Neural progenitor cell (in vitro differentiated cells): ENCODE measurements around the gene HOXD11. TPM values are rescaled to one million over a fixed set of nuclear protein-coding genes. Genes with fewer than 3 reads are reported as not detected.

Experiments
- DNase-seq: peaks from one replicate; pipeline ENCODE4 v3.0.0-alpha.2; 2016; ENCODE audit warnings: low spot score
- H2AFZ ChIP-seq: fragments of 200-600 bp; sonication (generic); replicated peaks from 2 replicates; pipeline ENCODE4 v1.6.1; 2016; ENCODE audit warnings: antibody characterized with exemption
- H3F3A ChIP-seq: fragments of 200-600 bp; sonication (generic); 2 replicates; pipeline ENCODE4 v1.6.1; 2016; ENCODE audit warnings: antibody characterized with exemption, low read depth
- H3K27ac ChIP-seq: fragments of 200-600 bp; sonication (generic); 2 replicates; pipeline ENCODE4 v1.5.1; 2016; ENCODE audit warnings: mild to moderate bottlenecking
- H3K27me3 ChIP-seq: fragments of 200-600 bp; sonication (generic); 2 replicates; pipeline ENCODE4 v1.6.1; 2016; ENCODE audit warnings: mild to moderate bottlenecking, moderate library complexity
- H3K36me3 ChIP-seq: fragments of 200-600 bp; sonication (generic); 2 replicates; pipeline ENCODE4 v1.5.1; 2016
- H3K4me1 ChIP-seq: fragments of 200-600 bp; sonication (generic); 2 replicates; pipeline ENCODE4 v1.6.1; 2016; ENCODE audit warnings: mixed run types
- H3K4me2 ChIP-seq: fragments of 200-600 bp; sonication (generic); 2 replicates; pipeline ENCODE4 v1.6.1; 2016
- H3K4me3 ChIP-seq: fragments of 200-600 bp; sonication (generic); 2 replicates; pipeline ENCODE4 v1.5.1; 2016
- H3K79me2 ChIP-seq: fragments of 200-600 bp; sonication (generic); 2 replicates; pipeline ENCODE4 v1.6.1; 2016; ENCODE audit warnings: low read depth
- H3K9ac ChIP-seq: fragments of 200-600 bp; sonication (generic); 2 replicates; pipeline ENCODE4 v1.6.1; 2016
- H3K9me3 ChIP-seq: fragments of 200-600 bp; sonication (generic); 2 replicates; pipeline ENCODE4 v1.5.1; 2016; ENCODE audit warnings: low read depth
- H4K20me1 ChIP-seq: fragments of 200-600 bp; sonication (generic); 2 replicates; pipeline ENCODE4 v1.6.1; 2016; ENCODE audit warnings: low read depth
- H3K27ac Mint-ChIP-seq: 3 replicates; pipeline ENCODE4 v1.8.0; 2021; ENCODE audit warnings: mixed read lengths
- H3K27me3 Mint-ChIP-seq: 2 replicates; pipeline ENCODE4 v1.8.0; 2022; ENCODE audit warnings: low read depth, mild to moderate bottlenecking, inconsistent platforms, moderate library complexity, mixed read lengths; ENCODE audit not compliant: insufficient read depth
- H3K36me3 Mint-ChIP-seq: 3 replicates; pipeline ENCODE4 v1.8.0; 2021; ENCODE audit warnings: mixed read lengths
- H3K4me1 Mint-ChIP-seq: 3 replicates; pipeline ENCODE4 v1.8.0; 2021; ENCODE audit warnings: mixed read lengths
- H3K4me3 Mint-ChIP-seq: 3 replicates; pipeline ENCODE4 v1.8.0; 2021; ENCODE audit warnings: mild to moderate bottlenecking, moderate library complexity, mixed read lengths
- H3K9me3 Mint-ChIP-seq: 3 replicates; pipeline ENCODE4 v1.8.0; 2020; ENCODE audit warnings: mixed read lengths
- CTCF ChIP-seq: fragments of 200-600 bp; sonication (generic); IDR thresholded peaks from 2 replicates; pipeline ENCODE4 v1.5.1; 2017; ENCODE audit warnings: antibody characterized with exemption, mild to moderate bottlenecking
- EZH2 ChIP-seq: fragments of 200-600 bp; sonication (generic); IDR thresholded peaks from 2 replicates; pipeline ENCODE4 v1.6.1; 2017; ENCODE audit warnings: antibody characterized with exemption, mild to moderate bottlenecking, moderate library complexity
- EZH2phosphoT487 ChIP-seq: fragments of 200-600 bp; sonication (generic); IDR thresholded peaks from 2 replicates; pipeline ENCODE4 v1.6.1; 2017; ENCODE audit warnings: antibody characterized with exemption
- microRNA counts: library from miRNA; unstranded; fragments of <30 nt; microRNA quantifications from one replicate; lab custom pipeline; 2016
- microRNA-seq: library from miRNA; unstranded; fragments of <30 nt; microRNA quantifications from one replicate; pipeline ENCODE4, GENCODE V29; 2016
- small RNA-seq: library from RNA; depleted of rRNA; stranded (forward); fragments of <200 nt; gene quantifications from one replicate; pipeline ENCODE3, GENCODE V24; 2015
- total RNA-seq: library from RNA; depleted of rRNA; stranded (reverse); fragments of >200 nt; gene quantifications from 2 replicates; pipeline ENCODE4 v1.2.3, GENCODE V29; 2015; ENCODE audit warnings: low replicate concordance

The HOXD11 gene
- total RNA-seq, 1 donor from 2014 or later: not detected

GRCh38 chr2:176157499-176158185, 50.6 kb downstream of the HOXD11 start:
- peaks cover 2% of the 10 kb centered on the region for H3K9me3 Mint-ChIP-seq
- peak; percentile 82 for DNase-seq
- peaks cover 100% of the 10 kb centered on the region for H3K27me3 ChIP-seq
- H3K36me3 ChIP-seq: no peaks in the 10 kb centered on the region
- no peaks in the 10 kb centered on the region for H3F3A ChIP-seq
- H4K20me1 ChIP-seq: peaks cover 98% of the 10 kb centered on the region
- peak overlapping the region; percentile 2 for H3K4me3 Mint-ChIP-seq
- no peaks in the 10 kb centered on the region for H3K9me3 ChIP-seq
- peaks cover 9% of the 10 kb centered on the region for H3K4me1 Mint-ChIP-seq
- no peak overlapping the region for H3K27ac ChIP-seq
- no peak overlapping the region for H3K4me3 ChIP-seq
- no peak overlapping the region for H2AFZ ChIP-seq
- H3K4me2 ChIP-seq: no peak overlapping the region
- H3K4me1 ChIP-seq: no peaks in the 10 kb centered on the region
- no peaks in the 10 kb centered on the region for H3K36me3 Mint-ChIP-seq
- no peaks in the 10 kb centered on the region for H3K79me2 ChIP-seq
- H3K9ac ChIP-seq: no peak overlapping the region
- no peak overlapping the region for H3K27ac Mint-ChIP-seq
- peaks cover 94% of the 10 kb centered on the region for H3K27me3 Mint-ChIP-seq
- no peak for TF ChIP-seq CTCF
- peak; percentile 99 for TF ChIP-seq EZH2phosphoT487
- TF ChIP-seq EZH2: peak; percentile 100

GRCh38 chr2:176158186-176158591, 51.1 kb downstream of the HOXD11 start:
- Histone ChIP-seq H3K79me2 (no peaks in the 10 kb centered on the region), H3K4me1 (no peaks in the 10 kb centered on the region), H3K9me3 (no peaks in the 10 kb centered on the region), H3K9ac (no peak overlapping the region), H3K36me3 (no peaks in the 10 kb centered on the region), H3K4me3 (no peak overlapping the region), H3K27me3 (peaks cover 100% of the 10 kb centered on the region), H2AFZ (no peak overlapping the region), H3K27ac (no peak overlapping the region), H4K20me1 (peaks cover 98% of the 10 kb centered on the region), H3K4me2 (no peak overlapping the region), H3F3A (no peaks in the 10 kb centered on the region)
- Mint-ChIP-seq H3K4me3 (no peak overlapping the region), H3K9me3 (peaks cover 2% of the 10 kb centered on the region), H3K27ac (no peak overlapping the region), H3K4me1 (peaks cover 9% of the 10 kb centered on the region), H3K27me3 (peaks cover 91% of the 10 kb centered on the region), H3K36me3 (no peaks in the 10 kb centered on the region)
- no peak for TF ChIP-seq EZH2
- TF ChIP-seq EZH2phosphoT487: no peak
- TF ChIP-seq CTCF: no peak
- DNase-seq: no peak

GRCh38 chr2:176158855-176159662, 52.0 kb downstream of the HOXD11 start:
- Histone ChIP-seq H3K9me3 (no peaks in the 10 kb centered on the region), H3K27ac (no peak overlapping the region), H3K27me3 (peaks cover 100% of the 10 kb centered on the region), H3K4me3 (no peak overlapping the region), H3K4me1 (no peaks in the 10 kb centered on the region), H3K9ac (no peak overlapping the region), H3K36me3 (no peaks in the 10 kb centered on the region), H3F3A (no peaks in the 10 kb centered on the region), H3K79me2 (no peaks in the 10 kb centered on the region), H3K4me2 (no peak overlapping the region), H4K20me1 (peaks cover 98% of the 10 kb centered on the region), H2AFZ (no peak overlapping the region)
- peak; percentile 40 for DNase-seq
- Mint-ChIP-seq H3K36me3 (no peaks in the 10 kb centered on the region), H3K9me3 (peaks cover 9% of the 10 kb centered on the region), H3K27ac (no peak overlapping the region), H3K4me3 (no peak overlapping the region), H3K27me3 (peaks cover 91% of the 10 kb centered on the region), H3K4me1 (peaks cover 9% of the 10 kb centered on the region)
- TF ChIP-seq EZH2 (no peak), EZH2phosphoT487 (no peak), CTCF (no peak)

MicroRNAs within 50 kb of the gene (microRNA counts, 767-probe panel; counts per million panel counts)
- microRNA hsa-miR-10b-5p (lab: Ali Mortazavi, UCI): 460 counts per million, percentile 90 among the panel's probes with 10 or more counts

Small RNA genes lying within 50 kb of the gene (microRNA-seq; reads per million reads assigned to microRNA genes)
- gene MIR10B: 1.8 reads per million, percentile 4 among the genes with 10 or more reads in this experiment

Small RNA genes lying within 50 kb of the gene (small RNA-seq; reads per million reads assigned to genes)
- gene MIR10B: 1.00 reads per million, percentile 78 among the genes with 10 or more reads in this experiment

Other genes with a start within 250 kb of the HOXD11 start
- gene LNPK, start 105.0 kb upstream of the HOXD11 start, total RNA-seq: 24.4 and 36.1 TPM in 2 replicates
- gene EVX2, start 23.3 kb upstream of the HOXD11 start, total RNA-seq: not detected in 2 replicates
- not detected in 2 replicates for gene HOXD13, start 14.6 kb upstream of the HOXD11 start, total RNA-seq
- not detected in 2 replicates for gene HOXD12, start 7.5 kb upstream of the HOXD11 start, total RNA-seq
- gene HOXD10, start 9.5 kb downstream of the HOXD11 start, total RNA-seq: not detected in 2 replicates
- gene HOXD9, start 15.4 kb downstream of the HOXD11 start, total RNA-seq: not detected in 2 replicates
- gene HOXD8, start 22.4 kb downstream of the HOXD11 start, total RNA-seq: not detected in 2 replicates
- gene HOXD4, start 44.3 kb downstream of the HOXD11 start, total RNA-seq: not detected in 2 replicates
- gene HOXD3, start 50.0 kb downstream of the HOXD11 start, total RNA-seq: not detected in 2 replicates
- not detected in 2 replicates for gene HOXD1, start 81.4 kb downstream of the HOXD11 start, total RNA-seq
- 33.1 and 39.2 TPM in 2 replicates for gene MTX2, start 162.2 kb downstream of the HOXD11 start, total RNA-seq